Hepatocyte (in vitro differentiated cells): ENCODE results near the gene CARMIL1.

ENCODE experiments used
- EZH2 ChIP-seq: fragments of 200-600 bp; sonication (generic); IDR thresholded peaks from 2 replicates; pipeline ENCODE4 v1.6.1; 2016; ENCODE audit warnings: antibody characterized with exemption, mild to moderate bottlenecking, borderline replicate concordance
- EZH2phosphoT487 ChIP-seq: fragments of 200-600 bp; sonication (generic); IDR thresholded peaks from one replicate; pipeline ENCODE4 v1.6.1; 2018; ENCODE audit warnings: antibody characterized with exemption, mild to moderate bottlenecking, low read depth, moderate library complexity; ENCODE audit not compliant: unreplicated experiment, severe bottlenecking
- TF ChIP-seq, protein P1 (sequence below): fragments of 200-600 bp; sonication (generic); IDR thresholded peaks from 2 replicates; pipeline ENCODE4 v1.5.1; 2016; ENCODE audit warnings: antibody characterized with exemption, mild to moderate bottlenecking; ENCODE audit not compliant: poor library complexity

DNA sequence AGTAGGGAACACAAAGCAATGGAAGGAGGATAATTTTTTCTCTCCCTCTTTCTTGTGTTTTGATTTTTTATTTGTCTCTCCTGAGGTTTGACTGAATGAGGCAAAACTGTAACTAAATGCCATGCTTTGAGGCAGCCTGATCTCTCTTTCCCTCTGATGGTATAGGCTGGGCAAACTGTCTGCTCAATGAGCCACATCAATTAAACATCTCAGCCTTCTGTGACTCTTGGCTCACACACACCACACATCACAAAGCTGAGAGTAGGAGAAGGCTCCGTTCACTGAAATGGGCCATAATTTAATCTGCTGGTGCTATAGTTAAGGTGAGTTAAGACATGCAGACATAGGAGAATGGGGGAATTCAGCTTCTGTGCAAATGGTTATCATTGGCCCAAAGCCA is 344.7 kb downstream of the CARMIL1 start:
- TF ChIP-seq, protein P1, sequence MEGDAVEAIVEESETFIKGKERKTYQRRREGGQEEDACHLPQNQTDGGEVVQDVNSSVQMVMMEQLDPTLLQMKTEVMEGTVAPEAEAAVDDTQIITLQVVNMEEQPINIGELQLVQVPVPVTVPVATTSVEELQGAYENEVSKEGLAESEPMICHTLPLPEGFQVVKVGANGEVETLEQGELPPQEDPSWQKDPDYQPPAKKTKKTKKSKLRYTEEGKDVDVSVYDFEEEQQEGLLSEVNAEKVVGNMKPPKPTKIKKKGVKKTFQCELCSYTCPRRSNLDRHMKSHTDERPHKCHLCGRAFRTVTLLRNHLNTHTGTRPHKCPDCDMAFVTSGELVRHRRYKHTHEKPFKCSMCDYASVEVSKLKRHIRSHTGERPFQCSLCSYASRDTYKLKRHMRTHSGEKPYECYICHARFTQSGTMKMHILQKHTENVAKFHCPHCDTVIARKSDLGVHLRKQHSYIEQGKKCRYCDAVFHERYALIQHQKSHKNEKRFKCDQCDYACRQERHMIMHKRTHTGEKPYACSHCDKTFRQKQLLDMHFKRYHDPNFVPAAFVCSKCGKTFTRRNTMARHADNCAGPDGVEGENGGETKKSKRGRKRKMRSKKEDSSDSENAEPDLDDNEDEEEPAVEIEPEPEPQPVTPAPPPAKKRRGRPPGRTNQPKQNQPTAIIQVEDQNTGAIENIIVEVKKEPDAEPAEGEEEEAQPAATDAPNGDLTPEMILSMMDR, result no peak
- TF ChIP-seq EZH2phosphoT487 (no peak), EZH2 (no peak)
